ENCODE data around the gene CEP85.

Gene CEP85

DNA sequence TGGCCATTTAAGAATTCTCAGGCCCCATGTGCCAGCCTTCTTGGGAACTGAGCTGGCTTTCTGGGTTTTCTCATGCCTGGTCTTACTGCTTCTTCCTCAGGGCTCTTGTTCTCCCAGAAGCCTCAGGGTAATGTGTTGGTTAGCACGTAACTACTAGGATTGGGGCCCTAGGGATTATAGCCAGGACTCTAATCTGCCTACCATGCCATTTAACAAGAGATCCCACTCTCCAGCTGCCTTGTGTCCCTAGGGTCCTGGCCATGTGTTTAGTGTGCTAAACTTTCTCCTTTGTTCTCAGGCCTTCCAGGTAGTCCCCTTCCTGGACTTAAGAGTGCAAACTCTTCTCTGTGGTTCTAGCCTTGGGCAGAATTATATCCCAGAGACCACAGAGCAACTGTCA lies 43.7 kb downstream of the CEP85 start:
- DNase-seq (ENCODE audit: low read depth in 2 of 2) = no peak

DNA sequence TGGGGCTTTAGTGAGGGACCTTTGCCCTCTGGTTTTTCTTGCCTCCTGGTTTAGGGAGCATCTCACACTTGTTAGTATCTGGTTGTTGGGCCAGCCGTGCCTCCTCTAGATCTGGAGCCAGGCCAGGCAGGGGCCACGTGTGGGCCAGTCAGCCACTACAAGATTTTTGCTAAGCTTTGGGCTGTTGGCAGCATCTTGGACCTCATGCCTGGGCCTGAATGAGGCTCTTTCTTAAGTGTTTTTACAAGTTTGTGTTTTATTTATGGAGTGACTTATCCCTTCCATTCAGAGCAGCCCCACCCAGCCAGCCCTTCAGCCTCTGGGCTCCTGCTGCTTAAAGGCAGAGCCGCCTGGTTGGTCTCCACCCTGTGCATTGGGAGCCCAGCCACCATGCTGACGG lies 44.3 kb downstream of the CEP85 start:
- DNase-seq (ENCODE audit: low read depth in 2 of 2) = no peak

DNA sequence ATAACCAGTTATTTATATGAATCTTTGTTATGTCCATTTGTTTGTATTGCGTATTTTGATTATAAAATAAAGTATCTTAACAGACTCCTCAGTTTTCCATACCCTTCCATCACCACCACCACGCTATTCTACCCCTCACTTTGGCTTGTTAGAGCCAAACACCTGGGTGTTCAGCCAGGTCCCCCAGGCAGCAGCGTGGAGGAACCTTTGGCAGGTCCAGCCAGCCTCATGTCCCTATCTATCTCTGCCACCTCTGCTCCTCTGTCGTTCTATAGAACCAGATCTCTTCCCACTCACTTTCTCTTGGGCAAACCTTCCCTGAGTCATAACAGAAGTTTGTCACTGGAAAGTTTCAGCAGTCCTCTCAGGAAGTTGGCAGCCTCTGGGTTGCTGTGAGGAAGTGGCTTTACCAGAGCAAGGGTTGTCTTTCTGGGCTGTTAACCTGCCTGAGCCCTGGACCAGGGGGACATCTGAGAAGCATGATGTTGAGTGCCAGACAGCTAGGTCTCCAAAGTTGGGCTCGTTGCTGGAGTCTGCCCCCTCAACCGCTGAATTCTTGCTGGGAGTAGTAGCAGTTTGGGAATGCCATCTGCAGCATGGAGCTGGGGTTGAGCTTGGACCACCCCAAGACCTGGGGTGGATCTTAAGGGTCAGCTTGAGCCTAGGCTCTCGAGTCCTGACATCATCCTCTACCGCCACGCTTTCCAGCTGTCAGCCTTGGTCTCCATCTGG lies 44.9 kb downstream of the CEP85 start:
- no peak for DNase-seq (ENCODE audit: low read depth in 2 of 2)

DNA sequence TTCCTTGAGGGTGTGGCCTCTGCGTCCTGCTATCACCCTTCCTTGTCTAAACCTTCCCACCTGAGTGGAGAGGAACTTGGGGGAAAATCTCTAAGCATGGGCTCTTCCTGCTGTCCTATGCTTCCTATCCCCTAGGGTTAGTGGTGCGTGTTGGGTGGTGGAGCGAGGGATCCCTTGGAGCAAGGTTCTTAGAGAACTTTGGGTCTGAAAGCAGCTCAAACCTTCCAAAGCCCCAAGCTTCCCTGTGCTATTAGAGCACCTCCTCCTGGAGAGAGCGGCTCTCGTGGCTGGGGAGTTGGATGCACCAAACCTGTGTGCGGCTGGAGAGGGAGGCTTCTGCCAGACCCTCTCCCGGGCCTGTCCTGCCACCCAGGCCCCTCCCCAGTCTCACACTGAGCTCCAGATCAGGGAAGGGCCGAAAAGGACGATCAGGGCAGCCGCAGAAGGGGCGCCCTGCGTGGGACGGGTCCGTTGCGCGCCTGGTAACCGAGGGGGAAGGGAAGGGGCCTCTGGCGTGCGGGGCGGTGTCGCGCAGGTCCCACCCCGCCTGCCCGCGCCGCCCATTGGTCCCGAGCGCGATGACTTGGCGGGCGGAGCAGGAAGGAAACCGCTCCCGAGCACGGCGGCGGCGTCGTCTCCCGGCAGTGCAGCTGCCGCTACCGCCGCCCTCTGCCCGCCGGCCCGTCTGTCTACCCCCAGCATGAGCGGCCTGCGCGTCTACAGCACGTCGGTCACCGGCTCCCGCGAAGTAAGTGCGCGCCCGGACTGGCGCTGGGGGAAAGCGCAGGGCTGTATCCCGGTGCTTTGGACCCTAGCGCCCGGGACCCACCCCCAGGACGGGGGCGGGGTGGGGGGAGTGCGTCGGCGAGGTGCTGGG lies 45.7 kb downstream of the CEP85 start, which contains the start of gene SH3BGRL3:
TSS of gene SH3BGRL3 (plus strand) at position 631 of the 877 bp plus-strand sequence. CDS start at position 701, 70 bp downstream.
- DNase-seq (ENCODE audit: low read depth in 2 of 2) = peak; percentile 76 to 81

DNA sequence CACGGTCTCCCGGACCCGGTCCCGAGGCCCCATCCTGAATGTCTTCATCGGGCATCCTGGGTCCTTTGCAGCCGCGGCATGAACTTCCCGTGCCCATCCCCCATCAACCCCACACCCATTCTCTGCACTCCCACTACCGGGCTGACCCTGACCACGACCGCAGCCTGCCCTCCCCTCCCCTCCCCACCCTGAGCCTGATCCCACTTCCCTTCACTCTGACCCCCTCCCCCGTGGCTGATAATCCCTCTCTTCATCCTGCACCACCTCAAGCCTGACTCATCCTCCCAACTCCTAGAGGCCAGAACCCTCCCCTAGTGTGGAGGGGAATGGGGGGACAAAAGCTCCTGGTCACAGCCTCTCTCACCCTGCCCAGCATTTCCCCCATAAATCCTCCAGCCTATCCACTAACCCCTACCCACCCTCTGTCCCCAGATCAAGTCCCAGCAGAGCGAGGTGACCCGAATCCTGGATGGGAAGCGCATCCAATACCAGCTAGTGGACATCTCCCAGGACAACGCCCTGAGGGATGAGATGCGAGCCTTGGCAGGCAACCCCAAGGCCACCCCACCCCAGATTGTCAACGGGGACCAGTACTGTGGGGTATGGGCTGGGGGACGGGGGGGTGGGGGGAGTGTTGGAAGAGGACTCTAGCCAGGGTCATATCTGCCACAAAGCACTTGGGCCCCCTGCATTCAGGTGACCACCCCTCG lies 46.5 kb downstream of the CEP85 start:
- no peak for DNase-seq (ENCODE audit: low read depth in 2 of 2)

DNA sequence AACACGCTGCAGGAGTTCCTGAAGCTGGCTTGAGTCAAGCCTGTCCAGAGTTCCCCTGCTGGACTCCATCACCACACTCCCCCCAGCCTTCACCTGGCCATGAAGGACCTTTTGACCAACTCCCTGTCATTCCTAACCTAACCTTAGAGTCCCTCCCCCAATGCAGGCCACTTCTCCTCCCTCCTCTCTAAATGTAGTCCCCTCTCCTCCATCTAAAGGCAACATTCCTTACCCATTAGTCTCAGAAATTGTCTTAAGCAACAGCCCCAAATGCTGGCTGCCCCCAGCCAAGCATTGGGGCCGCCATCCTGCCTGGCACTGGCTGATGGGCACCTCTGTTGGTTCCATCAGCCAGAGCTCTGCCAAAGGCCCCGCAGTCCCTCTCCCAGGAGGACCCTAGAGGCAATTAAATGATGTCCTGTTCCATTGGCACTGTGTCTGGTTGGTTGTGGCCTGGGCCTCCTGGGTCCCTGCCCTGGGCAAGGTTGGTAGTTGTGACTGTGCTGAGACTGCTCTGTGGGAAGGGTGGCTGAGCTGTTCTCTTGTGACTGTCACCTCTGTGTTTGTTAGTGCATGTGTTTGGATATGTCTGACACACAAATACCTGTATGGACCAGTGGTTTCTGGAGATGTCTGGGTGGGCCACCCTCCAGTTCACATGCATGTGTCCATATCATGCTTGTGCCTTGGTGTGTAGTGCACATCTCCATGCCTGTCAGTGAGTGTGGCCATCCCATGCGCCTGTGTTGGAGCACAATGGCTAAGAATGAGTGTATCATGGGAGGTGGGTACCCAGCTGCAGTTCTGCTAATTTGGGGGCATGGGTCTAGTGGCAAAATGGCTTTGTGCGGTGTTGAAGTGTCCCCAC lies 47.3 kb downstream of the CEP85 start:
- DNase-seq (ENCODE audit: low read depth in 2 of 2) = no peak

DNA sequence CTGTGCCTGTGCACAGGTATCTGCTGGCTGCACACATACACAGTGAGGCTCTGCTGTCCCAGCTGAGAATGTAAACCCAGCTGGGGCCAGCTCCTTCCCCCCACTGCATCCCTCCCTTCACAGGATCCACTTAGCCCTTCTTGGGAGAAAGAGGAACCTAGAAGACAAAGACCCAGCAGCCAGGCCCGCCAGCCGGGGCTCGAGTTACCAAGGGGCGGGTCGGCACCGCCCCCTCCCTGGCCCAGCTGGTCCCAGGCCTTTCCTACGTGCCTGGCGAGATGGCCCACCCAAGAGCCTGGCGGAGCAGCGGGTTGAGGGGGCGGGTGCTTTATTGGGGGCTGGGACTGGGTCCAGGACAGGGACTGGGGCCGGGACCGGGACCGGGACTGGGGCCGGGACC lies 48.0 kb downstream of the CEP85 start:
- no peak for DNase-seq (ENCODE audit: low read depth in 2 of 2)

DNA sequence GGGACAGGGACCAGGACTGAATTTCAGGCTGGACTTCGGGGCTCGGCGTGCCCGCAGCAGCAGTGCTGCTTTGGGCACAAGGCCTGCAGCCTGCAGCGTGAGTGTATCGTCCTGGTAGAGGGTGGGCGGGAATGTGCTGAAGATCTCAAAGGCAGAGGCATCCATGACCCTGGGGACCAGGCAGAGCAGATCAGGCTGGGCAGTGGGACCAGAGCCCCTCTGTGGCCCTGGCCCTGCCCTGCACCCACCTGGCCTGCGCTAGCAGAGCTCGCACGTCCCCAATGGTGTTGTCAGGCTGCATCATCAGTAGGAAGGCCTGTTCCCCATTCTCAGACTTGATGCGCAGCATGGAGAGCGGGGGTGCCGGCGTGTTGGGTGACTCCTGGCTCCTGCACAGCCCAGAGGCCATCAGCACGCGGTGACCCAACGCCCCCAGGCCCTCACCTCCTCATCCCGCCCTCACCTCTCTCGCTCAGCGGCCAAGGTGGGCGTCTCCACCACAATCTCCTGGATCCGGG lies 48.5 kb downstream of the CEP85 start:
- DNase-seq (ENCODE audit: low read depth in 2 of 2) = no peak

DNA sequence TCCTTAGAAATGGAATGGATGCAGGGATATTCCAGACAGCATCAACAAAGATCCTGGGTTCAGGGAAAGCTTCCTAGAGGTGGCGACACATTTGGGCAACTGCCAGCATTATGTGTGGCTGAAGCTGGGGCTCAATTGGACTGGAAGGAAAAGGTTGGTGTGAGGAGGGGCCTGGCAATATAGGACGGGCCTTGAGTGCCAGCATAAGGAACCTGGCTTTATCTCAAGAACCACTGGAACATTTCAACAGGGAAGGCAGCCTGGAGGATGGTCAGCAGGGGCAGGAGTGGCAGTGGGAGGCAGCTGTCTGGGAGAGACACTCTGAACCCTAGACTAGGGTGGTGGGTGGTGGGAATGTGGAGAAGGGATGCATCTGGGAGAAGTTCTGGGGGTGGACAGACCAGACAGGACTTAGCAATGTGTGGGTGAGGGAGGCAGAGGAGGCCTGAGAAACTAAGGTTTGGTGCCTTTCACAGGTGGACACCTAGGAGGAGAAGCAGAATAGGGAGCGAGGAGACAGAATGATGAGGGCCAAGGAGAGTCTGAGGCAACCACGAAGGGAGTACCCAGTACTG lies 49.4 kb downstream of the CEP85 start:
- no peak for DNase-seq (ENCODE audit: low read depth in 2 of 2)

DNA sequence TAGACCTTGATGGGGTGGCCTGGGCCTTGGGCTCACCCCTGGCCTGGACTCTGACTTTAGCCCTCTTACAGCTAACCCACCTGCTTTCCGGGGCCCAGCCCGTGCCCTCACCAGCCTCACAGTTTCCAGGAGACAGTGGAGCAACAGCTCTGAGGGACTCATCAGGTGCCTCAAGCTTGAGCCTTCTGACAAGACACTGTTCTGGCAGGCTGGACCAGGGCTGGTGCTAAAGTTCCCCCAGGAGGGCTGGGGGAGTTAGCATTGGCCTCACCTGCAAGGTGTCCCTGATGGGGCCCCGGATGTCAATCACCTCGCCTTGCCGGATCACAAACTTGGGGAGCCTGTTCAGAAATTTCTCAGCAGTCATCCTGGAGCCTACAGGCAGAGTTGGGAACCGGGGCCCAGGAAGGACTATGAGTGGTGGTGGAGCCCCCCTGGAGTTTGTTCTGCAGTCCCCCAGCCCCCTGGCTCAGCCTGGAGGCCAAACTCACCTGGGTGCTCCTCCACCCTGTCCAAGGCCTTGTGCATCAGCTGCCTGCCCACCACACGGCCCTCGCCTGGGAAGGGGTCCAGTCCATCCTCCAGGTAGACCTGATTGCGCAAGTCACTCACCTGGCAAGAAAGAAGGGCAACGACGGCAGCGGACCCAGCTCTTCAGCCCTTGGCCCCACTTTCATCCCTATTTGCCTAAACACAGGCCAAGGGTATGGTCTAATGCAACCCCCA lies 50.0 kb downstream of the CEP85 start:
- no peak for DNase-seq (ENCODE audit: low read depth in 2 of 2)

DNA sequence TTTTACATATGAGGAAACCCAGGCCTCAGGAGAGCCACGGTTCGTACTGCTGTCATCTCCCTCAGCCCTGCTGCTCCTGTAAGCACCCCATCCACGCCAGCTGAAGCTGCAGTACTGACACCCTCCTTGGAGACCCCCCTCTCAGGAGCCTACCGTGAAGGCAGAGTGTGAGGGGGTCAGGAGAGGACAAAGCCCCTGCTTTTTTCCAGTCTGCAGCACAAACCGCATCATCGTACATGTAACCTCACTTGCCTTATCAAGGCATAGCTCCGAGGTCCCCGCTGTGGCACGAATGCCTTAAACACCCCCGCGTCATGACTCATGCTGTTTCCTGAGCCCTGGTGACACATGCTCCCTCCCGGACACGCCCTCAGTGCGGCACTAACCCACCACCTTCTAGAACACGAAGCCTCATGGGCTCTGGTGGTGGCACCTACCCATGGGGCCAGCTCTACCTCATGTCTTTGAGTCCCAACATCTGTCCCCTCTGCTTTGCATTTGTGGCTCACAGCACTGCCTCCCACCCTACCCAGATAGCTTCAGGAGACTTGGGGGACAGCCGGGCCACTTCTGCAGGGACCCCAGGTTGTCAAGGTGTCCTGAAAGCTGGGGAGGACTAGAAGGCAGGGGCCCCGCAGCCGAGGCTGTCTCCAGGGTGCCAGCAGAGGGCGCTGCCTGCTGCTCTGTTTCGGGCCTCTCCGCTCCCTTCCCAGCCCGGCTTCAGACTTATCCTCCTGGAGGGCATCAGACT lies 50.8 kb downstream of the CEP85 start:
- DNase-seq (ENCODE audit: low read depth in 2 of 2) = peak; percentile 94 to 95

DNA sequence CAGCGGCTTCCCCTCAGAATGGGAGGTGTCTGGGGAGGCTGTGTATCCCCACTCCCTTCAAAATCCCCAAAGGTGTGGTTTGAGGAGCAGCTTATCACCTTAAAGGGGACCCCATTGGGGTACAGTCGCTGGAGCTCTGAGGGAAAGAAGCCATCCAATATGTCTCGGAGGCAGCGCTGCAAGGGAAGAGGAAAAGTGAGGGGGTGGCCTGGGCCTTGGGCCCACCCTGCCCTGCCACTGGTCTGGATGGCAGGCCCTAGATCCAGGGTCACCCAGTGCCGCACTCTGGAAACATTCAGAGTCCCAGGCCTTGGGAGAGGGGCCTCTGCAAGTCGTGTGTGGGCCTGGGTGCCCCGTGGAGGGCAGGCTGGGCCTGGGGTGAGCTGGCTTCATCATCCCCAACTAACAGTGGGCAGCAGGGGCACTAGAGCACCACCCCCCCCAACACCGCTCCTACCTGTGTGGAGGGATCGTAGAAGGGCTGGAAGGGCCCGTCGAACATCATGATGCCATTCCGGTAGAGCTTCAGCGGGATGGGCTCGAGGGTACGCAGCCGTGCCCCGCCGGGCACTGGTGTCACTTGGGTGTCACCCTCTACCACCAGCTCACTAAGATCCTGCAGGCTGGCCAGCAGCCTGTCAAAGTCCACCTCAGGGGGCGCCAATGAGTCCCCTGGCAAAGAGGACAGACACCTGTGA lies 51.5 kb downstream of the CEP85 start:
- no peak for DNase-seq (ENCODE audit: low read depth in 2 of 2)

DNA sequence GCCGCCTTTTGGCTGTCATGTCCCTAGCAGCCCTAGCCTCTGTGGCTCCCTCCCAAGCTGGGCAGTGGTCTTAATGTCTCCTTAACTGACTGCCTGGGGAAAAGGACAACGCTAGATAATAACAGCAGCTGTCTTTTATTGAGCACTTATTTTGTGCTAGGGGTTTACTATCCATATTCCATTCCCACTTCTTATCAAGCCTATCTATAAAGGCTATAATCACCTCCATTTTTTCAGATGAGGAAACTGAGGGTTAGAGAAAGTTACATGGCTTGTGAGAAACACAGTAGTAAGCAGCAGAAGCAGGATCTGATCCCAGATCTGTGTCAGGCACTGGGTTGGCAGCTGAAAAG lies 52.0 kb downstream of the CEP85 start:
- DNase-seq (ENCODE audit: low read depth in 2 of 2) = no peak

DNA sequence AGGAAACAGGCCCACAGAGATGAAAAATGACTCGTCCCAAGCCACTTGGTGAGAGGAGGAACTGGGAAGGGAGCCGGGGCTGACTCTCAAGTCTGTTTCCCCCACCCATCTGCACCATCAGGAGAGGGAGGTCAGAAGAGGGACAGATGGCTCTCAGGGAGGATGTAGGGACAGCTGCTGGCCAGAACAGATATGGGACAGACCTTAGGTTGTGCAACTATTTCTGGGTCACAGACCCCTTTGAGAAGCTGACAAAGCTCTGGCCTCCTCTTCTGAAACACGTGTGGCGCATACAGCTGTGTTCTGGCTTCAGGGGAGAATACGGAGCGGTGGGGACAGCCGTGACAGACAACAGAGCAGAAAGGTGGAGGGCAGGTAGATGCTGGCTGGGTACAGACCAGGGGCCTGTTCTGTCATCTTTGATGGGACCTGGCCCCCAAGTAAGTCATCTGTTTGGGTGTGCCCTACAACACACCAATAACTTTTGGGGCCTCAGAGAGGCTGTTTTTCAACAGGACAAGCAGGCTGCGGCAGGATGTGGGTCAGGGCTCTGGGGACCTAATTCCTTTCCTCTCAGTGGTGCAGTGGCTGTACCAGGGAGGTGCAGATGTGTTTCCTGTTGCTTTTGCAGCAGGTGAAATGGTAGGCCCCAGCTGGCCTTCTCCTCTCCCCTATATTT lies 53.2 kb downstream of the CEP85 start:
- DNase-seq (ENCODE audit: low read depth in 2 of 2) = no peak

DNA sequence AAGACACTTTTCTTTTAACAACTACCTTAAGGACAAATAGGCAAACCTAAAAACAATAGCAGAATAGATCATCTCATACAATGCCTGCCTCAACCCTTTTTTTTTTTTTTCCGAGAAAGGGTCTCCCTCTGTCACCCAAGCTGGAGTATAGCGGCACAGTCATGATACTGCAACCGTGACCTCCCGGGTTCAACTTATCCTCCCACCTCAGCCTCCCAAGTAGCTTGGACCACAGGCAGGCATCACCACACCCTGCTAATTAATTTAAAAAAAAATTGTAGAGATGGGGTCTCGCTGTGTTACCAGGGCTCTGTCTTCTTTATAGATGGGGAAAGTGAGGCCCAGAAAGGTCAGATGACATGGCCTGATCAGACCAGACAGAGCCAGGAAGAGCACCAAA lies 53.8 kb downstream of the CEP85 start:
- DNase-seq (ENCODE audit: low read depth in 2 of 2) = no peak

DNA sequence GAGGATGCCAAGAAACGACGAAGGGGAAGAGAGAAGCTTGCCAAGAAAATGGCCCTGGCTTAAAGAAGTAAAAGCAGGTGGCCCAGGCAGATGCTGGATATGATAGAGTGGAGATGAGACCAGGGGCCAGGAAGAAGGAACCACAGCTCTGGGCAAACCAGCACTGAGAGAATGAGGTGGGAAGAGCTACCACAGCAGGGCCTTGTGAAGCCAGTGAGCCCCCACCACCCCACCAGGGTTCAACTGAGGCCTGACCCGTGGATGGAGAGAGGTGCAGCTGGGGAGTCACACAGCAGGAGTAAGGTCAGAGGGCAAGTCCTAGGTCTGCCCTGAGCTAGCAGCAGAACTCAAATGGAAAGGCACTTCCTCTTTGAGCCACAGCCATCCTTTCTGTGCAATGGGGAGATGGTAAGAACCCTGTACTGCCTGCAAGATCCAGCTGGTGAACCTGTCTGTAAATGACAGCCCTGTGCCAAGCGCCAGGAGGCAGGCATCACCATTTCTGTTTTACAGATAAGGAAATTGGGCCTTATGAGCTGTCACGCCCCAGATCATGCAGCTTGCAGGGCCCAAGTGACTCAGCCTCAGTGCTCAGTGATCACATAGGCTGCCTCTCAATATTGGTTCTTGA lies 54.4 kb downstream of the CEP85 start:
- no peak for DNase-seq (ENCODE audit: low read depth in 2 of 2)

DNA sequence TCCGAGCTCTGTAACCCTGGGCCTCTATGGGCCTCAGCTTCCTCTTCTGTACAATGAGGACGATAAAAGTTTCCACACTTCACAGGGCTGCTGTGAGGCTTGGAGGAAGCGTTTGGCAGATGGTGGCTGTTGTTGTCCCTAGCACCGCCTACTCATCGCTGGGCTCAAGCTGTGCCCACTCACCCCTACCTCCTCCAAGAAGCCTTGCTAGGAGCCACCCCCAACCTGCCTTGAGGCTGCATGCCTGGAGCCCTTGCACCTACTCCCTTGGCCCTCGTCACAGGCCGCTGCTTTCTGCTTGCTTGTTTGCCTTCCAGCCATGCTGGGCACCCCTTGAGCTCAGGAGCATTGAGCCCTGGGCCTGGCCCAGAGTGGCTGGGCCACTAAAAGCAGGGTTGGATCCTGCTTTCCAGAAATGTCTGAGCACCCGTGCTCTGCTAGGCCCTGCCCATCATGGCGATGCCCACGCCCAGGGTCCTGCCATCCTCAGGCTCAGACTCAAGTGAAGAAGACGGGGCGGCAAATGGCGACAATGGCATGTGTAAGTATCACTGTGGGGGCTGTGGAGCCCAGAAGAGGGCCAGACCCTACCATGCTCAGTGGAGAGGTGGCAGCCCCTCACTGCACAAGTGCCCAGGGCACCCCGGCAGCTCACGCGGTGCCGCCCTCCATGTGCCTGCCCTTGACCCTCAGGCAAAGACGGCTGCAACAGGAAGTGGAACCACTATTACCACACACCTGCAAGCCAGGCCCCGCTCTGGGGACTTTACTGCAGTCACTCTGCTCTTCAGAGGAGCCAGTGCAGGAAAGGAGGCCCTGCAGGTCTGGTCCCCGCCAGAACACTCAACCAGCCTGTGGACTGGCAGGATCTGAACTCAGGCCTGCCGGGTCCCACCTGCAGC lies 55.4 kb downstream of the CEP85 start:
- DNase-seq (ENCODE audit: low read depth in 2 of 2) = no peak
